Measurements from ENCODE around the gene CNTNAP2. TPM values are rescaled to one million over a fixed set of nuclear protein-coding genes. Genes with fewer than 3 reads are reported as not detected.
"Not testable (repeated sequence)": the region's sequence is repeated elsewhere in the genome, so short reads cannot be mapped to it uniquely, and the experiment has no call there.

The CNTNAP2 gene
- total RNA-seq, 1 donor from 2014 or later: not detected

GRCh38 chr7:147707926-147708325 is 1591.3 kb downstream of the CNTNAP2 start:
- no peak for DNase-seq (ENCODE audit: low spot score)
- Mint-ChIP-seq H3K27ac (no peak overlapping the region), H3K4me3 (no peak overlapping the region), H3K27me3 (ENCODE audit: insufficient read depth) (no peaks in the 10 kb centered on the region), H3K9me3 (peaks cover 28% of the 10 kb centered on the region), H3K36me3 (ENCODE audit: low read depth) (no peaks in the 10 kb centered on the region), H3K4me1 (ENCODE audit: low read depth) (no peaks in the 10 kb centered on the region)
- intact Hi-C loops (cut with micrococcal nuclease): no loop called here

DNA sequence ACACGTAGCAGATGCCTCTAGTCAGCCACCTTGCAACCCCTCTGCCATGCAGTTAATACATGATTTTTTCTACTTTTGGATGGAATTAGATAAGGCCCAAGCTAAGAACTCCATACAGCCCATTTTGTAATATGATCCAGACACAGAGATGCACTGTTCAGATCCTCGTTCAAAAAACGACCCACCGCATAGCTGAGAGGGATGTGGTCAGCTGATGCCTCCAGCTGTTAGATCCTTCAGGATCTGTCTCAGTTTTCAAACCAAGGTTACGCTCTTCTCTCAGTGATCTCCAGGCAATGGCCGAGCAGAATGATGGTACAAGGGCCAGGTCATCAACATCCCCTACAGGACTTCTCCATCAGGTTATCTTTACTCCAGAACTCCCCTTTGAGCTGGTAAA is 1592.3 kb downstream of the CNTNAP2 start:
- Mint-ChIP-seq H3K27me3 (ENCODE audit: insufficient read depth) (no peaks in the 10 kb centered on the region), H3K9me3 (peaks cover 30% of the 10 kb centered on the region), H3K4me3 (no peak overlapping the region), H3K27ac (no peak overlapping the region), H3K36me3 (ENCODE audit: low read depth) (no peaks in the 10 kb centered on the region), H3K4me1 (ENCODE audit: low read depth) (no peaks in the 10 kb centered on the region)
- no peak for DNase-seq (ENCODE audit: low spot score)
- intact Hi-C loops (cut with micrococcal nuclease): no loop called here

DNA sequence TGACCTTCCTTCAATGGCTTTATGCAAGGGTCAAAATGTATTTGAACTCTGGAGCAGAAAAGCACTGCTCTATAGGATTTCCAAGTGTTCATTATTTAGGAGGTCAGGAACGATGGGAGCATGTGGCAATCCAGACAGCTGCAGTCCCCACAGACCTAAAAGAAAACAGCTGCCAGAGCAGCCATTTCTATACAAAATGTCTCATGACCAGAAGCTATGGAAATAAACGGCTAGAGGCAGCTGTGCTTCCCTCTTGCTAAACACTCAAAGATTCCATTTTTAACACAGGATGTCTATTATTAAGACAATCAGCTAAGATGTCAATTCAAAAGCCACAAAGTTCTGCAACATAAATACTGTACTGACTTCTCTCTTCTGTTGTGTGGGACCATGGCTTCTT is 1594.8 kb downstream of the CNTNAP2 start:
- intact Hi-C loops (cut with micrococcal nuclease): no loop called here
- H3K9me3 Mint-ChIP-seq: peaks cover 26% of the 10 kb centered on the region
- no peak overlapping the region for H3K4me3 Mint-ChIP-seq
- H3K4me1 Mint-ChIP-seq (ENCODE audit: low read depth): no peaks in the 10 kb centered on the region
- H3K27ac Mint-ChIP-seq: no peak overlapping the region
- no peaks in the 10 kb centered on the region for H3K27me3 Mint-ChIP-seq (ENCODE audit: insufficient read depth)
- no peak for DNase-seq (ENCODE audit: low spot score)
- no peaks in the 10 kb centered on the region for H3K36me3 Mint-ChIP-seq (ENCODE audit: low read depth)

DNA sequence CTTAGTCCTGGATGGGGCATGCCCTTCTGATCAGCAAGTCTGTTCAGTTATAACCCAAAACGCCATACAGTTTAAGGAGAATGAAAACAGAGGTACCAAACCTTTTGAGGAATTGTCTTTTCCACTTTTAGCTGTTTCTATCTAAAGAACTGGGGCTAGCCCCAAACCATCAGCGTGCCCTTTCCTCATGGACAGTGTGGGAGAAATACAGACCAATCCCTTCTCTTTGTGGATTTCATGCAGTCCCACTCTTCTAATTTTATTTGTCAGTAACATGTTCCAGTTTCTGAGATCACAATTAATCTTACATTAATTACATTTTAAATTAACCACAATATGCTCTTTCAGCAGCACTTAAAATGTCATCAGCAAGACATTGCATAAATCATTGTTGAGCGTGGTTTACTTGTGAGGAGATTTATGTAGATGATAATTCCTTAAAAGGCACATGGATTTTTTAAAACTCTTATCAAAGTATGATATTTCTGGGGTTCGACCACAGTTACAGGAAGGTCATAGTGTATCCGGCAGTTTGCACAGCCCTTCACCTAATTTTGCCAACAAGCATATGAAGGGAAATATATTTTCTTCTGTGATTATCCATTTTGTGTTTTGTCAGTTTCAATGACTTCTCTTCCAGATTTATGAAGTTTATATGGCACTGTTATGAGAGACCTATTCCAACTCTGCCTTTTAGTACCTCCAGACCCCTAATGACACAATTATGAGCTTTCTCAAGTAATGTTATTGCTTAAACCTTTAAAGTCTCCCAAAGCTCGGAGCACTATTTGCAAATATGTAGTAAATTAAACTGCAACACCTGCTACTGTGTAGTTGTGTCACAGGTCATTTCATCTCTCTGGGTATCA is 1605.6 kb downstream of the CNTNAP2 start:
- no peaks in the 10 kb centered on the region for H3K27me3 Mint-ChIP-seq (ENCODE audit: insufficient read depth)
- H3K4me3 Mint-ChIP-seq: no peak overlapping the region
- DNase-seq (ENCODE audit: low spot score): no peak
- intact Hi-C loops (cut with micrococcal nuclease): no loop called here
- H3K9me3 Mint-ChIP-seq: no peaks in the 10 kb centered on the region
- H3K27ac Mint-ChIP-seq: no peak overlapping the region
- no peaks in the 10 kb centered on the region for H3K4me1 Mint-ChIP-seq (ENCODE audit: low read depth)
- no peaks in the 10 kb centered on the region for H3K36me3 Mint-ChIP-seq (ENCODE audit: low read depth)

DNA sequence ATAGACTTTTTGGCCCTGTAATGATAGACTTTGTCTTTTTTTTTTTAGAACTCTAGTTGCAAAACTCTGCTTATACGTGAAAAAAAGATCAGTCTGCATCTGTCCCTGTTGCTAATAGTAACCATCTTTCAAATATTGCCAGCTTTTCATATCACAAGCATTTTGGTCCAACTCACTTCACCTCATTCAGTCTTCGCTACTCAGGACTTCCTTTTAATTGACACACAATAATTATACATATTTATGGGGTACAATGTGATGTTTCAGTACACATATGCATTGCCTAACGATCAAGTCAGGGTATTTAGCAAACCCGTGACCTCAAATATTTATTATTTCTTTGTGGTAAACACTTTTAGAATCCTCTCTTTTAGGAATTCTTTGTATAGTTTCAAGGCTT is 1606.9 kb downstream of the CNTNAP2 start:
- no peak overlapping the region for H3K27ac Mint-ChIP-seq
- no peaks in the 10 kb centered on the region for H3K9me3 Mint-ChIP-seq
- no peak for DNase-seq (ENCODE audit: low spot score)
- H3K4me1 Mint-ChIP-seq (ENCODE audit: low read depth): no peaks in the 10 kb centered on the region
- intact Hi-C loops (cut with micrococcal nuclease): no loop called here
- no peaks in the 10 kb centered on the region for H3K27me3 Mint-ChIP-seq (ENCODE audit: insufficient read depth)
- H3K4me3 Mint-ChIP-seq: no peak overlapping the region
- H3K36me3 Mint-ChIP-seq (ENCODE audit: low read depth): no peaks in the 10 kb centered on the region

GRCh38 chr7:147731311-147731710 is 1614.7 kb downstream of the CNTNAP2 start:
- H3K4me3 Mint-ChIP-seq: no peak overlapping the region
- no peaks in the 10 kb centered on the region for H3K4me1 Mint-ChIP-seq (ENCODE audit: low read depth)
- H3K9me3 Mint-ChIP-seq: peaks cover 12% of the 10 kb centered on the region
- no peaks in the 10 kb centered on the region for H3K36me3 Mint-ChIP-seq (ENCODE audit: low read depth)
- intact Hi-C loops (cut with micrococcal nuclease): no loop called here
- DNase-seq (ENCODE audit: low spot score): no peak
- no peaks in the 10 kb centered on the region for H3K27me3 Mint-ChIP-seq (ENCODE audit: insufficient read depth)
- no peak overlapping the region for H3K27ac Mint-ChIP-seq

DNA sequence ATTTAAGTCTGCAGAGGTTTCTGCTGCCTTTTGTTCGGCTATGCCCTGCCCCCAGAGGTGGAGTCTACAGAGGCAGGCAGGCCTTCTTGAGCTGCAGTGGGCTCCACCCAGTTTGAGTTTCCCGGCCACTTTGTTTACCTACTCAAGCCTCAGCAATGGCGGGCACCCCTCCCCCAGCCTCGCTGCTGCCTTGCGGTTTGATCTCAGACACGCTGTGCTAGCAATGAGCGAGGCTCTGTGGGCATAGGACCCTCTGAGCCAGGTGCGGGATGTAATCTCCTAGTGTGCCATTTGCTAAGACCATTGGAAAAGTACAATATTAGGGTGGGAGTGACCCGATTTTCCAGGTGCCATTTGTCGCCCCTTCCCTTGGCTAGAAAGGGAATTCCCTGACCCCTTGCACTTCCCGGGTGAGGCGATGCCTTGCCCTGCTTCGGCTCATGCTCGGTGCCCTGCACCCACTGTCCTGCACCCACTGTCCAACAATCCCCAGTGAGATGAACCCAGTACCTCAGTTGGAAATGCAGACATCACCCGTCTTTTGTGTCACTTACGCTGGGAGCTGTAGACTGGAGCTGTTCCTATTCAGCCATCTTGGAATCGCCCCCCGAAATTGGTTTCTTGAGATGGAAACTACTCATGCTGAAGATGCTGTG is 1621.1 kb downstream of the CNTNAP2 start:
- H3K27ac Mint-ChIP-seq; H3K4me3 Mint-ChIP-seq; H3K4me1 Mint-ChIP-seq (ENCODE audit: low read depth); H3K27me3 Mint-ChIP-seq (ENCODE audit: insufficient read depth); DNase-seq (ENCODE audit: low spot score); intact Hi-C loops (cut with micrococcal nuclease); H3K36me3 Mint-ChIP-seq (ENCODE audit: low read depth): not testable (repeated sequence)
- H3K9me3 Mint-ChIP-seq: peaks cover 15% of the 10 kb centered on the region

DNA sequence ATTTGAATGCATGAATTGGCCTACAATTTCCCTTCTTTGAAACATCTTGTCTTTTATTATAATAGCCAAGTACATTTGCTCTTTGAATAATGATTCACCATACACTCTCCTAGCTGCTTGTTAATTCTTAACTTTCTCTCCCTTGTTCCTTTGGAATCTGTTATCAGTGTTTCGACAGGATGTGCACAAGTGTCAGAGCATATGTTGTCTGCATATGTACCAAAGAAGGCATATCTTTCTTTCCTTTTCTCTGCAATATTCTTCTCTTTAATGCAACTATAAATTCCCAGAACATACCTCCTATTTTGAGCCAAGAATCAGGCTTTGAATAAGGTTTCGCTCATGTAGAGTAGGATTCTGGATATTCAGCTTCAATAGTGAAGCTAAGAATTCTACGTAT is 1625.7 kb downstream of the CNTNAP2 start:
- H3K36me3 Mint-ChIP-seq (ENCODE audit: low read depth): no peaks in the 10 kb centered on the region
- no peak for DNase-seq (ENCODE audit: low spot score)
- no peak overlapping the region for H3K27ac Mint-ChIP-seq
- no peak overlapping the region for H3K4me3 Mint-ChIP-seq
- H3K4me1 Mint-ChIP-seq (ENCODE audit: low read depth): no peaks in the 10 kb centered on the region
- no peaks in the 10 kb centered on the region for H3K27me3 Mint-ChIP-seq (ENCODE audit: insufficient read depth)
- peaks cover 8% of the 10 kb centered on the region for H3K9me3 Mint-ChIP-seq
- intact Hi-C loops (cut with micrococcal nuclease): no loop called here

- intact Hi-C loops (cut with micrococcal nuclease): no loop called here
- no peaks in the 10 kb centered on the region for H3K9me3 Mint-ChIP-seq
- no peaks in the 10 kb centered on the region for H3K36me3 Mint-ChIP-seq (ENCODE audit: low read depth)
- H3K27me3 Mint-ChIP-seq (ENCODE audit: insufficient read depth): no peaks in the 10 kb centered on the region
- no peak overlapping the region for H3K4me3 Mint-ChIP-seq
- H3K4me1 Mint-ChIP-seq (ENCODE audit: low read depth): no peaks in the 10 kb centered on the region
- DNase-seq (ENCODE audit: low spot score): no peak
- no peak overlapping the region for H3K27ac Mint-ChIP-seq
These were observed 1639.7 kb downstream of the CNTNAP2 start for GRCh38 chr7:147756300-147756699.

DNA sequence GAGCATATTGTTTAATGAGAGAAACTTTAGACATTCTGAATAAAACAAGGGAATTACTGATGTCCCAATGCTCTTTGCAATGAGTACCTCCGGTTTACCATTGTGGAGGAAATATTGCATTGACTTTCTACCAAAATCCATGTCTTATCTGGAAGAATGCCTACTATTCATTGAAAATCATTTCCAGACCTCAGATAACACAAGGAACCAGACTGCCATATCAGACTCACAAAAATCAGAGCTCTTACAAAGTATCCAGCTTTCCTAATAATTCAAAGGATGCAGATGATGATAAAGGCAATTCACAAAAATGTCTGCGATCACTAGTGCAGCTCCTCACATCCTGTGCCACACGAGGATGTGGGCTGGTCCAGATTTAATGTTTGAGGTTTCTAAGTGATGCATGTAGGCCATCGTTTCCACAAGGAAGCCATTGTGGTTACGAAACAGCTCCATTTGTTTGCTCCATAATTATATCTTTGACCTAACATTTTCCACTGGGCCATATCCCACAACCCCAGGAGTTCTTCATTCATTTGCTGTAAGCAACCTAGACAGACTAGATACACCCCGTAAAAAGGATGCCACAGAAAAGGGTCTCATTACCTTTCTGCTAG is 1642.8 kb downstream of the CNTNAP2 start:
- intact Hi-C loops (cut with micrococcal nuclease): no loop called here
- H3K4me1 Mint-ChIP-seq (ENCODE audit: low read depth): no peaks in the 10 kb centered on the region

GRCh38 chr7:147765301-147765700 is 1648.7 kb downstream of the CNTNAP2 start:
- no peak overlapping the region for H3K27ac Mint-ChIP-seq
- H3K4me3 Mint-ChIP-seq: no peak overlapping the region
- no peaks in the 10 kb centered on the region for H3K27me3 Mint-ChIP-seq (ENCODE audit: insufficient read depth)
- intact Hi-C loops (cut with micrococcal nuclease): no loop called here
- no peaks in the 10 kb centered on the region for H3K4me1 Mint-ChIP-seq (ENCODE audit: low read depth)
- no peaks in the 10 kb centered on the region for H3K36me3 Mint-ChIP-seq (ENCODE audit: low read depth)
- no peaks in the 10 kb centered on the region for H3K9me3 Mint-ChIP-seq
- no peak for DNase-seq (ENCODE audit: low spot score)

More for the DNA sequence above, 1642.8 kb downstream of the CNTNAP2 start:
- no peak for DNase-seq (ENCODE audit: low spot score)
- H3K9me3 Mint-ChIP-seq: no peaks in the 10 kb centered on the region
- no peaks in the 10 kb centered on the region for H3K36me3 Mint-ChIP-seq (ENCODE audit: low read depth)
- H3K27ac Mint-ChIP-seq: no peak overlapping the region
- H3K27me3 Mint-ChIP-seq (ENCODE audit: insufficient read depth): no peaks in the 10 kb centered on the region
- H3K4me3 Mint-ChIP-seq: no peak overlapping the region

DNA sequence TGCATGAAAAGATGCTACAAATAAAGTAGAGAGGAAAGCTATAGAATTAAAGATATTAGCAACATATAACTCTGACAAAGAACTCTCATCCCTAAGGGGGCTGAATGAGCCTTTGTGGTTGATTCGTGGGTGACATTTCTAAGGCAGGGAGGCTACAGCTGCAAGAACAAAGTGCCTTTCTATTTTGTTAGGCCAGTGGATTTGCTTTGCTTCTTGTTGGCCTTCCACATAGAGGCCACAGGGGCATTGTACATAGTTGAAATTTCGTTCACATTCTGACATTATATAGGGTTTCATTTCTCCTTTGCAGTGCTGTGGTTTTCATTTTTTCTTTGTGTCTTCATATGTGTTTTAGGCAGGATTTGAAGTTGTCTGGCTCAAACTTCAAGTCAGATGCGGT is 1654.7 kb downstream of the CNTNAP2 start:
- H3K36me3 Mint-ChIP-seq (ENCODE audit: low read depth): no peaks in the 10 kb centered on the region
- DNase-seq (ENCODE audit: low spot score): no peak
- H3K27me3 Mint-ChIP-seq (ENCODE audit: insufficient read depth): no peaks in the 10 kb centered on the region
- H3K9me3 Mint-ChIP-seq: no peaks in the 10 kb centered on the region
- no peaks in the 10 kb centered on the region for H3K4me1 Mint-ChIP-seq (ENCODE audit: low read depth)
- no peak overlapping the region for H3K4me3 Mint-ChIP-seq
- intact Hi-C loops (cut with micrococcal nuclease): no loop called here
- H3K27ac Mint-ChIP-seq: no peak overlapping the region

DNA sequence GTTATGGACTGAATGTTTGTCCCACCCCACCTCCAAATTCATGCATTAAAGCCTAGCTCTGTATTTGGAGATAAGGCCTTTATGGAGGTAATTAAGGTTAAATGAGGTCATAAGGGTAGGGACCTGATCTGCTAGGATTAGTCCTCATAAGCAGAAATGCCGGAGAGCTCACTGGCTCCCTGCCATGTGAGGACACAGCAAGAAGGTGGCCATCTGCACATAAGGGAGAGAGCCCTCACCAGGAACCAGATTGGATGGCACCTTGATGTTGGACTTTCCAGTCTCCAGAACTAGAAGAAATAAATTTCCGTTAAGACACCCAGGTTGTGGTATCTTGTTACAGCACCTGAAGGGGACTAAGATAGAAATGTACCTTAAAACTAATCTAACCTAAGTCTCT is 1657.9 kb downstream of the CNTNAP2 start:
- intact Hi-C loops (cut with micrococcal nuclease): no loop called here
- no peak overlapping the region for H3K4me3 Mint-ChIP-seq

More for the DNA sequence above, 1657.9 kb downstream of the CNTNAP2 start:
- Mint-ChIP-seq H3K9me3 (no peaks in the 10 kb centered on the region), H3K27me3 (ENCODE audit: insufficient read depth) (no peaks in the 10 kb centered on the region), H3K36me3 (ENCODE audit: low read depth) (no peaks in the 10 kb centered on the region), H3K27ac (no peak overlapping the region), H3K4me1 (ENCODE audit: low read depth) (no peaks in the 10 kb centered on the region)
- no peak for DNase-seq (ENCODE audit: low spot score)
